ENCODE results near the gene SLC28A1. TPM values are rescaled to one million over a fixed set of nuclear protein-coding genes. Genes with fewer than 3 reads are reported as not detected.
A peak's percentile ranks its signal among the peaks of the same experiment; 100 is the strongest.

The SLC28A1 gene
- total RNA-seq, 2 donors from 2014 or later, result not detected

GRCh38 chr15:84946772-84947489, 62.5 kb downstream of the SLC28A1 start:
- Mint-ChIP-seq H3K9me3 (no peaks in the 10 kb centered on the region), H3K4me1 (no peaks in the 10 kb centered on the region), H3K27ac (no peak overlapping the region), H3K36me3 (ENCODE audit: low read depth) (no peaks in the 10 kb centered on the region), H3K27me3 (peaks cover 10% of the 10 kb centered on the region), H3K4me3 (no peak overlapping the region)
- ATAC-seq (replicated peaks), result no peak

- Mint-ChIP-seq H3K4me1 (no peaks in the 10 kb centered on the region), H3K9me3 (no peaks in the 10 kb centered on the region), H3K27me3 (peaks cover 10% of the 10 kb centered on the region), H3K4me3 (no peak overlapping the region), H3K27ac (no peak overlapping the region), H3K36me3 (ENCODE audit: low read depth) (no peaks in the 10 kb centered on the region)
- ATAC-seq (replicated peaks), result no peak
These were observed 63.7 kb downstream of the SLC28A1 start for GRCh38 chr15:84947947-84948830.

- Mint-ChIP-seq H3K27ac (no peak overlapping the region), H3K36me3 (ENCODE audit: low read depth) (no peaks in the 10 kb centered on the region), H3K4me1 (no peaks in the 10 kb centered on the region), H3K9me3 (no peaks in the 10 kb centered on the region), H3K4me3 (no peak overlapping the region), H3K27me3 (peaks cover 10% of the 10 kb centered on the region)
- no peak for ATAC-seq (replicated peaks)
These were observed 64.6 kb downstream of the SLC28A1 start for GRCh38 chr15:84949043-84949442.

GRCh38 chr15:84949845-84950569, 65.5 kb downstream of the SLC28A1 start:
- peaks cover 10% of the 10 kb centered on the region for H3K27me3 Mint-ChIP-seq
- ATAC-seq (replicated peaks), result no peak
- no peaks in the 10 kb centered on the region for H3K9me3 Mint-ChIP-seq
- H3K27ac Mint-ChIP-seq, result no peak overlapping the region
- H3K36me3 Mint-ChIP-seq (ENCODE audit: low read depth), result no peaks in the 10 kb centered on the region
- no peak overlapping the region for H3K4me3 Mint-ChIP-seq
- no peaks in the 10 kb centered on the region for H3K4me1 Mint-ChIP-seq

- H3K9me3 Mint-ChIP-seq, result no peaks in the 10 kb centered on the region
- ATAC-seq (replicated peaks), result no peak
- no peak overlapping the region for H3K4me3 Mint-ChIP-seq
- H3K27me3 Mint-ChIP-seq, result peaks cover 10% of the 10 kb centered on the region
- no peaks in the 10 kb centered on the region for H3K36me3 Mint-ChIP-seq (ENCODE audit: low read depth)
- H3K4me1 Mint-ChIP-seq, result no peaks in the 10 kb centered on the region
- no peak overlapping the region for H3K27ac Mint-ChIP-seq
These were observed 66.2 kb downstream of the SLC28A1 start for GRCh38 chr15:84950570-84951111.

- Mint-ChIP-seq H3K9me3 (no peaks in the 10 kb centered on the region), H3K36me3 (ENCODE audit: low read depth) (no peaks in the 10 kb centered on the region), H3K27me3 (peaks cover 15% of the 10 kb centered on the region), H3K4me1 (peaks cover 5% of the 10 kb centered on the region), H3K4me3 (no peak overlapping the region), H3K27ac (no peak overlapping the region)
- no peak for ATAC-seq (replicated peaks)
These were observed 67.3 kb downstream of the SLC28A1 start for GRCh38 chr15:84951736-84952135.

- no peak for ATAC-seq (replicated peaks)
- H3K9me3 Mint-ChIP-seq, result no peaks in the 10 kb centered on the region
- H3K27me3 Mint-ChIP-seq, result peaks cover 15% of the 10 kb centered on the region
- H3K36me3 Mint-ChIP-seq (ENCODE audit: low read depth), result no peaks in the 10 kb centered on the region
- peaks cover 5% of the 10 kb centered on the region for H3K4me1 Mint-ChIP-seq
- H3K27ac Mint-ChIP-seq, result no peak overlapping the region
- H3K4me3 Mint-ChIP-seq, result no peak overlapping the region
These were observed 68.7 kb downstream of the SLC28A1 start for GRCh38 chr15:84953136-84953535.

GRCh38 chr15:84953726-84954125, 69.3 kb downstream of the SLC28A1 start:
- no peak overlapping the region for H3K27ac Mint-ChIP-seq
- peaks cover 5% of the 10 kb centered on the region for H3K4me1 Mint-ChIP-seq
- ATAC-seq (replicated peaks), result no peak
- no peak overlapping the region for H3K4me3 Mint-ChIP-seq
- H3K9me3 Mint-ChIP-seq, result no peaks in the 10 kb centered on the region
- H3K27me3 Mint-ChIP-seq, result peaks cover 15% of the 10 kb centered on the region
- H3K36me3 Mint-ChIP-seq (ENCODE audit: low read depth), result no peaks in the 10 kb centered on the region

GRCh38 chr15:84955089-84955848, 70.8 kb downstream of the SLC28A1 start:
- H3K27ac Mint-ChIP-seq, result no peak overlapping the region
- no peaks in the 10 kb centered on the region for H3K9me3 Mint-ChIP-seq
- peak overlapping the region; percentile 19 for H3K4me3 Mint-ChIP-seq
- peak; percentile 65 for ATAC-seq (replicated peaks)
- peaks cover 5% of the 10 kb centered on the region for H3K4me1 Mint-ChIP-seq
- H3K36me3 Mint-ChIP-seq (ENCODE audit: low read depth), result no peaks in the 10 kb centered on the region
- peaks cover 11% of the 10 kb centered on the region for H3K27me3 Mint-ChIP-seq

GRCh38 chr15:84956199-84956598, 71.7 kb downstream of the SLC28A1 start:
- no peaks in the 10 kb centered on the region for H3K9me3 Mint-ChIP-seq
- H3K36me3 Mint-ChIP-seq (ENCODE audit: low read depth), result no peaks in the 10 kb centered on the region
- peaks cover 5% of the 10 kb centered on the region for H3K4me1 Mint-ChIP-seq
- H3K4me3 Mint-ChIP-seq, result peak overlapping the region; percentile 19
- ATAC-seq (replicated peaks), result no peak
- H3K27me3 Mint-ChIP-seq, result peaks cover 13% of the 10 kb centered on the region
- peak overlapping the region; percentile 20 for H3K27ac Mint-ChIP-seq

GRCh38 chr15:84960391-84961113, 76.1 kb downstream of the SLC28A1 start:
- Mint-ChIP-seq H3K4me3 (no peak overlapping the region), H3K9me3 (no peaks in the 10 kb centered on the region)

GRCh38 chr15:84961114-84961452, 76.6 kb downstream of the SLC28A1 start:
- no peak for ATAC-seq (replicated peaks)
- peaks cover 15% of the 10 kb centered on the region for H3K27me3 Mint-ChIP-seq
- H3K27ac Mint-ChIP-seq, result no peak overlapping the region
- no peak overlapping the region for H3K4me3 Mint-ChIP-seq
- H3K4me1 Mint-ChIP-seq, result peaks cover under 1% of the 10 kb centered on the region
- no peaks in the 10 kb centered on the region for H3K9me3 Mint-ChIP-seq
- H3K36me3 Mint-ChIP-seq (ENCODE audit: low read depth), result no peaks in the 10 kb centered on the region

More at GRCh38 chr15:84960391-84961113, 76.1 kb downstream of the SLC28A1 start:
- Mint-ChIP-seq H3K36me3 (ENCODE audit: low read depth) (no peaks in the 10 kb centered on the region), H3K27ac (no peak overlapping the region), H3K27me3 (peaks cover 19% of the 10 kb centered on the region), H3K4me1 (peaks cover 5% of the 10 kb centered on the region)
- ATAC-seq (replicated peaks), result no peak

- Mint-ChIP-seq H3K4me3 (no peak overlapping the region), H3K27me3 (peaks cover 13% of the 10 kb centered on the region), H3K9me3 (no peaks in the 10 kb centered on the region), H3K36me3 (ENCODE audit: low read depth) (no peaks in the 10 kb centered on the region), H3K27ac (no peak overlapping the region), H3K4me1 (no peaks in the 10 kb centered on the region)
- ATAC-seq (replicated peaks), result no peak
These were observed 77.2 kb downstream of the SLC28A1 start for GRCh38 chr15:84961707-84962106.
